Measurements from ENCODE around the gene TNP2. TPM values are rescaled to one million over a fixed set of nuclear protein-coding genes. Genes with fewer than 3 reads are reported as not detected.

TNP2 gene
- total and polyA plus RNA-seq, 9 of the 15 experiments (the other 6 are each of a cell fraction or from before 2014, with no cell fraction given), result not detected

DNA sequence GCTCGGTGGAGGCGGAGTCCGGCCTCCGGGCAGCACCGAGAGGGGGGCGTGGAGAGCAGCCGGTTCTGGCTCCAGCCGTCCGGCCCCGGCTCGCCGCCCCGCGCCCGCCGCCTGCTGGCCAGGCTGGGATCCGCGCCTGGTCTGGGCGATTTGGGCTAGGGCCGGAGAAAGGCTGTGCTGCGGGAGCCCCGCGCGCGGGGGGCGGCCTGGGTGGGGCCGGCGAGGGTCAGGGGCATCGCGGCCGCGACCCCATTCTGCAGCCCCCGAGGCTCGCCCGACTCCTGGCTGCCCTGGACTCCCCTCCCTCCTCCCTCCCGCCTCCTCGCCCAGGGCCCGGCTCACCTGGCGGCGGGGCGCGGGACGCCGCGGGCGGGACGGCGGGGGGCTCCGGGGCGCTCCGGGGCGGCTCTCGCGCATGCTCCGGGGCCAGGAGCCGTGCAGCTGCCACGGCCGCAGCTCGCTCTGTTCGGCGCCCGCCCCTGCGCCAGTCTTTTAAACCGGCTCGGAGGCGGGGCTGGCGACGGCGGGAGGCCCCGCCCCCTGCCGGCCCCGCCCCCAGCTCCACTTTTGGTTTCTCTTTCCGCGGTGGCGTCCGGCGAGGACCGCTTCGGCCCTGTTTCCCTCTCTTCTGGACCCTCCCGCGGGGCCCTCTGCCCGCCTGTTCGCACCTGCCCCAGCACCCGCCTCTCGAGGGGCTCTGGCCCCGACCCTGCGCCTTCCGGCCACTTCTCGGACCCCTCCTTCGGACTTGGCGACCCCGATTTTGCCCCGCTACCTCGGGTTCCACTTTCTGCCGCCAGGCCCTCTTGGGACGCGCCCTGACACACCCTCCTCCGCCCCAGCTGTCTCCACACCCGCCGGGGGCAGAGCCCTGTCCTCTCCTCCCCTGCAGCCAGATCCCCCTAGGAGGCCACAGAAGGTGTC lies 13.1 kb downstream of the TNP2 start, which contains the start of gene SOCS1 (continued):
- TF ChIP-seq, protein P1, sequence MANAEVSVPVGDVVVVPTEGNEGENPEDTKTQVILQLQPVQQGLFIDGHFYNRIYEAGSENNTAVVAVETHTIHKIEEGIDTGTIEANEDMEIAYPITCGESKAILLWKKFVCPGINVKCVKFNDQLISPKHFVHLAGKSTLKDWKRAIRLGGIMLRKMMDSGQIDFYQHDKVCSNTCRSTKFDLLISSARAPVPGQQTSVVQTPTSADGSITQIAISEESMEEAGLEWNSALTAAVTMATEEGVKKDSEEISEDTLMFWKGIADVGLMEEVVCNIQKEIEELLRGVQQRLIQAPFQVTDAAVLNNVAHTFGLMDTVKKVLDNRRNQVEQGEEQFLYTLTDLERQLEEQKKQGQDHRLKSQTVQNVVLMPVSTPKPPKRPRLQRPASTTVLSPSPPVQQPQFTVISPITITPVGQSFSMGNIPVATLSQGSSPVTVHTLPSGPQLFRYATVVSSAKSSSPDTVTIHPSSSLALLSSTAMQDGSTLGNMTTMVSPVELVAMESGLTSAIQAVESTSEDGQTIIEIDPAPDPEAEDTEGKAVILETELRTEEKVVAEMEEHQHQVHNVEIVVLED (CRISPR knock-in tag; IDR thresholded peaks at IDR 0.05), result no peak
- TF ChIP-seq PML (IDR thresholded peaks at IDR 0.05; ENCODE audit: low read length) (no peak), CREM (IDR thresholded peaks at IDR 0.05; ENCODE audit: low read depth) (peak; percentile 24; the same call in 1 of the 2 replicates), POLR3G (IDR thresholded peaks at IDR 0.05; ENCODE audit: extremely low read depth, insufficient read length, insufficient replicate concordance) (no peak), ZNF12 (CRISPR knock-in tag; IDR thresholded peaks at IDR 0.05) (0 out of 2 replicates have a peak, but pooled peaks have one; percentile 34), POLR2AphosphoS2 (IDR thresholded peaks at IDR 0.05; ENCODE audit: low read length) (no peak; the same call in 1 of the 2 replicates), ZNF707 (CRISPR knock-in tag; conservative IDR thresholded peaks at IDR 0.05) (no peak), ELF4 (CRISPR knock-in tag; IDR thresholded peaks at IDR 0.05) (no peak), TGIF2 (CRISPR knock-in tag; IDR thresholded peaks at IDR 0.05) (no peak), TFAP4 (CRISPR knock-in tag; IDR thresholded peaks at IDR 0.05; ENCODE audit: borderline replicate concordance) (peak; percentile 98), TEAD2 (tag; IDR thresholded peaks at IDR 0.05) (no peak), ZNF407 (IDR thresholded peaks at IDR 0.05; ENCODE audit: low read depth) (no peak)
- TF ChIP-seq, protein P2, sequence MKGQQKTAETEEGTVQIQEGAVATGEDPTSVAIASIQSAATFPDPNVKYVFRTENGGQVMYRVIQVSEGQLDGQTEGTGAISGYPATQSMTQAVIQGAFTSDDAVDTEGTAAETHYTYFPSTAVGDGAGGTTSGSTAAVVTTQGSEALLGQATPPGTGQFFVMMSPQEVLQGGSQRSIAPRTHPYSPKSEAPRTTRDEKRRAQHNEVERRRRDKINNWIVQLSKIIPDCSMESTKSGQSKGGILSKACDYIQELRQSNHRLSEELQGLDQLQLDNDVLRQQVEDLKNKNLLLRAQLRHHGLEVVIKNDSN (CRISPR knock-in tag; IDR thresholded peaks at IDR 0.05), result no peak
- TF ChIP-seq, protein P3, sequence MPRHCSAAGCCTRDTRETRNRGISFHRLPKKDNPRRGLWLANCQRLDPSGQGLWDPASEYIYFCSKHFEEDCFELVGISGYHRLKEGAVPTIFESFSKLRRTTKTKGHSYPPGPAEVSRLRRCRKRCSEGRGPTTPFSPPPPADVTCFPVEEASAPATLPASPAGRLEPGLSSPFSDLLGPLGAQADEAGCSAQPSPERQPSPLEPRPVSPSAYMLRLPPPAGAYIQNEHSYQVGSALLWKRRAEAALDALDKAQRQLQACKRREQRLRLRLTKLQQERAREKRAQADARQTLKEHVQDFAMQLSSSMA (CRISPR knock-in tag; IDR thresholded peaks at IDR 0.05), result 0 out of 2 replicates have a peak, but pooled peaks have one; percentile 46

Data from K562 (cell line).